Liver (tissue), 9 donors: ENCODE data around the gene BICRA. TPM values are rescaled to one million over a fixed set of nuclear protein-coding genes. Genes with fewer than 3 reads are reported as not detected.
A peak's percentile ranks its signal among the peaks of the same experiment; 100 is the strongest.

ENCODE experiments used
- DNase-seq: peaks from one replicate; pipeline ENCODE4 v3.0.0-alpha.2; 2017; ENCODE audit warnings: low spot score
- H3K27ac ChIP-seq, 2 donors: one replicate each; pipeline ENCODE4 v1.7.0; 2013; ENCODE audit warnings: inconsistent platforms in 2 of 2, low read length in 2 of 2, control low read depth in 1 of 2, low read depth in 1 of 2, mild to moderate bottlenecking in 1 of 2
- H3K27me3 ChIP-seq, 4 donors: one replicate each; pipeline versions ENCODE4 v1.6.1 to v1.7.0; 2013; ENCODE audit warnings: low read length in 3 of 4, inconsistent platforms in 1 of 4, mild to moderate bottlenecking in 1 of 4, moderate library complexity in 1 of 4; ENCODE audit not compliant: control insufficient read depth in 4 of 4, insufficient read depth in 4 of 4
- H3K36me3 ChIP-seq, 4 donors: one replicate each; pipeline versions ENCODE4 v1.6.1 to v1.7.0; 2013; ENCODE audit warnings: low read length in 3 of 4, mild to moderate bottlenecking in 3 of 4, low read depth in 1 of 4, moderate library complexity in 1 of 4; ENCODE audit not compliant: control insufficient read depth in 4 of 4, insufficient read depth in 3 of 4
- H3K4me1 ChIP-seq, 4 donors: one replicate each; pipeline versions ENCODE4 v1.6.1 to v1.7.0; 2013; ENCODE audit warnings: low read length in 3 of 4, mild to moderate bottlenecking in 3 of 4, moderate library complexity in 1 of 4; ENCODE audit not compliant: control insufficient read depth in 4 of 4, insufficient read depth in 4 of 4
- H3K4me3 ChIP-seq, 3 donors: one replicate each; pipeline versions ENCODE4 v1.6.1 to v1.7.0; 2013; ENCODE audit warnings: low read length in 3 of 3, control low read depth in 1 of 3, low read depth in 1 of 3, mild to moderate bottlenecking in 1 of 3
- H3K9ac ChIP-seq, 2 donors: one replicate each; pipeline ENCODE4 v1.7.0; 2013; ENCODE audit warnings: low read length in 2 of 2, mild to moderate bottlenecking in 2 of 2, moderate library complexity in 2 of 2, control low read depth in 1 of 2, low read depth in 1 of 2
- H3K9me3 ChIP-seq, 4 donors: one replicate each; pipeline versions ENCODE4 v1.6.1 to v1.7.0; 2013; ENCODE audit warnings: low read length in 3 of 4; ENCODE audit not compliant: control insufficient read depth in 4 of 4
- EGR1 ChIP-seq, 2 donors: IDR thresholded peaks; 2 replicates each; pipeline ENCODE4 v1.6.1; 2016 to 2018; ENCODE audit warnings: antibody characterized with exemption in 2 of 2, low read depth in 2 of 2
- FOXA1 ChIP-seq: IDR thresholded peaks from 2 replicates; pipeline ENCODE4 v1.6.1; 2016; ENCODE audit warnings: antibody characterized with exemption
- FOXA2 ChIP-seq: IDR thresholded peaks from 2 replicates; pipeline ENCODE4 v1.6.1; 2016; ENCODE audit warnings: antibody characterized with exemption
- GABPA ChIP-seq, 2 donors: IDR thresholded peaks in 1 of 2; conservative IDR thresholded peaks in 1 of 2; 2 replicates each; pipeline ENCODE4 v1.6.1; 2016; ENCODE audit warnings: antibody characterized with exemption in 2 of 2, mild to moderate bottlenecking in 1 of 2, moderate library complexity in 1 of 2
- HNF4A ChIP-seq, 2 donors: conservative IDR thresholded peaks; 2 replicates each; pipeline ENCODE4 v1.6.1; 2016; ENCODE audit warnings: antibody characterized with exemption in 2 of 2, mild to moderate bottlenecking in 2 of 2
- HNF4G ChIP-seq: IDR thresholded peaks from 2 replicates; pipeline ENCODE4 v1.6.1; 2016; ENCODE audit warnings: antibody characterized with exemption
- JUND ChIP-seq, 2 donors: IDR thresholded peaks; 2 replicates each; pipeline ENCODE4 v1.6.1; 2016; ENCODE audit warnings: antibody characterized with exemption in 2 of 2
- NR2F2 ChIP-seq: IDR thresholded peaks from 2 replicates; pipeline ENCODE4 v1.6.1; 2016; ENCODE audit warnings: antibody characterized with exemption
- RAD21 ChIP-seq, 2 donors: IDR thresholded peaks; 2 replicates each; pipeline ENCODE4 v1.6.1; 2016; ENCODE audit warnings: antibody characterized with exemption in 2 of 2, mild to moderate bottlenecking in 2 of 2
- RXRA ChIP-seq, 2 donors: IDR thresholded peaks; 2 replicates each; pipeline ENCODE4 v1.6.1; 2017 to 2018; ENCODE audit warnings: antibody characterized with exemption in 2 of 2, mild to moderate bottlenecking in 1 of 2
- SP1 ChIP-seq: IDR thresholded peaks from 2 replicates; pipeline ENCODE4 v1.6.1; 2018; ENCODE audit warnings: antibody characterized with exemption, mild to moderate bottlenecking
- TAF1 ChIP-seq: conservative IDR thresholded peaks from 2 replicates; pipeline ENCODE4 v1.6.1; 2016; ENCODE audit warnings: antibody characterized with exemption, mild to moderate bottlenecking
- YY1 ChIP-seq: IDR thresholded peaks from 2 replicates; pipeline ENCODE4 v1.6.1; 2016; ENCODE audit warnings: antibody characterized with exemption, mild to moderate bottlenecking
- WGBS: extraction: QIAGEN DNeasy Blood & Tissue Kit; methylation state at CpG from one replicate; pipeline ENCODE4 v1.1.7; 2013; 5-methylcytosine and 5-hydroxymethylcytosine counted together
- polyA plus RNA-seq, 2 donors: library from polyadenylated mRNA; stranded (reverse) in 1 of 2; unstranded in 1 of 2; fragments of 200-250 nt in 1 of 2; fragments of >200 nt in 1 of 2; fragmentation: Nextera tagmentation in 1 of 2; extraction: Ambion mirVana in 1 of 2; gene quantifications; one replicate each; pipeline versions ENCODE4 v1.2.1 to v1.2.3, GENCODE V29; 2013 to 2015
- total RNA-seq, 2 donors: library from RNA; depleted of rRNA; stranded (reverse); fragments of >200 nt; gene quantifications; one replicate each; pipeline ENCODE4 v1.2.3, GENCODE V29; 2014
- TF ChIP-seq, protein P1 (sequence below): IDR thresholded peaks from 2 replicates; pipeline ENCODE4 v1.6.1; 2016; ENCODE audit warnings: antibody characterized with exemption
- TF ChIP-seq, protein P2 (sequence below): IDR thresholded peaks from 2 replicates; pipeline ENCODE4 v1.6.1; 2016; ENCODE audit warnings: antibody characterized with exemption
- TF ChIP-seq, protein P3 (sequence below): IDR thresholded peaks from 2 replicates; pipeline ENCODE4 v1.6.1; 2016; ENCODE audit warnings: antibody characterized with exemption, mild to moderate bottlenecking
- TF ChIP-seq, protein P4 (sequence below): fragments of 150-350 bp; IDR thresholded peaks from 2 replicates; pipeline ENCODE4 v1.5.1; 2017; ENCODE audit warnings: improper control_type of control experiment, low read depth, low read length; ENCODE audit not compliant: missing input control
- TF ChIP-seq, protein P5 (sequence below): IDR thresholded peaks from 2 replicates; pipeline ENCODE4 v1.6.1; 2016; ENCODE audit warnings: antibody characterized with exemption
- donor health status: healthy.
- donor health status: healthy.
- donor health status: healthy.
- donor health status: healthy.
- donor health status: healthy.

Gene BICRA
- total and polyA plus RNA-seq, 4 donors = 0.63 to 8.9 (median 3.0) TPM

DNA sequence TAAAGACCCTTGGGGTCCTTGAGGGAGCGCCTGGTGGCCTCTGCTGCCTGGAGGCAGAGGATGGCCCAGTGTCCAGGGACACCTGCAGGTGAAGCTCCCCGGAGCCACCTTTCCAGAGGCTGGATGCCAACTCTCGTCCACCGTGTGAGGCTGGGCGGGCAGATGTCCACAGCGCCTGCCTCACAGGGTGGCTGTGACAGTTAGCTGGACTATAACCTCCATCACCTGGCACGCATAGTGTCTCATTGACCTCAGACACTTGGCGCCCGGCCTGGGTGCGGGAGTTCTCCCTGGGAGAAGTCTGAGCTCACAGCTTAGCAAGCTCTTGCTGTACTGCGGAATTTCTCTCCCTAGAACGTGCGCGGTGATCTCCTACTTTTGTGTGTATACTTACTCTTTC is 9.8 kb downstream of the BICRA start:
- Histone ChIP-seq H3K4me3 (no peak overlapping the region), H3K36me3 (no peaks in the 10 kb centered on the region), H3K27me3 (no peaks in the 10 kb centered on the region), H3K4me1 (peaks cover 8 to 32% (median 29%) of the 10 kb centered on the region in 4 donors), H3K9me3 (no peaks in the 10 kb centered on the region), H3K9ac (no peak overlapping the region), H3K27ac (peak overlapping the region; percentile 84 to 85)
- TF ChIP-seq, protein P1, sequence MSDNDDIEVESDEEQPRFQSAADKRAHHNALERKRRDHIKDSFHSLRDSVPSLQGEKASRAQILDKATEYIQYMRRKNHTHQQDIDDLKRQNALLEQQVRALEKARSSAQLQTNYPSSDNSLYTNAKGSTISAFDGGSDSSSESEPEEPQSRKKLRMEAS = peak; percentile 80
- peak; percentile 63 to 90 for TF ChIP-seq JUND (IDR thresholded peaks at IDR 0.05)
- peak; percentile 77 for TF ChIP-seq FOXA1
- TF ChIP-seq, protein P2, sequence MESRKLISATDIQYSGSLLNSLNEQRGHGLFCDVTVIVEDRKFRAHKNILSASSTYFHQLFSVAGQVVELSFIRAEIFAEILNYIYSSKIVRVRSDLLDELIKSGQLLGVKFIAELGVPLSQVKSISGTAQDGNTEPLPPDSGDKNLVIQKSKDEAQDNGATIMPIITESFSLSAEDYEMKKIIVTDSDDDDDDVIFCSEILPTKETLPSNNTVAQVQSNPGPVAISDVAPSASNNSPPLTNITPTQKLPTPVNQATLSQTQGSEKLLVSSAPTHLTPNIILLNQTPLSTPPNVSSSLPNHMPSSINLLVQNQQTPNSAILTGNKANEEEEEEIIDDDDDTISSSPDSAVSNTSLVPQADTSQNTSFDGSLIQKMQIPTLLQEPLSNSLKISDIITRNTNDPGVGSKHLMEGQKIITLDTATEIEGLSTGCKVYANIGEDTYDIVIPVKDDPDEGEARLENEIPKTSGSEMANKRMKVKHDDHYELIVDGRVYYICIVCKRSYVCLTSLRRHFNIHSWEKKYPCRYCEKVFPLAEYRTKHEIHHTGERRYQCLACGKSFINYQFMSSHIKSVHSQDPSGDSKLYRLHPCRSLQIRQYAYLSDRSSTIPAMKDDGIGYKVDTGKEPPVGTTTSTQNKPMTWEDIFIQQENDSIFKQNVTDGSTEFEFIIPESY = peak; percentile 79
- peak; percentile 91 for TF ChIP-seq SP1
- TF ChIP-seq YY1 = peak; percentile 85
- peak; percentile 70 for TF ChIP-seq RAD21 (IDR thresholded peaks at IDR 0.05)
- peak; percentile 59 for TF ChIP-seq NR2F2
- TF ChIP-seq, protein P3, sequence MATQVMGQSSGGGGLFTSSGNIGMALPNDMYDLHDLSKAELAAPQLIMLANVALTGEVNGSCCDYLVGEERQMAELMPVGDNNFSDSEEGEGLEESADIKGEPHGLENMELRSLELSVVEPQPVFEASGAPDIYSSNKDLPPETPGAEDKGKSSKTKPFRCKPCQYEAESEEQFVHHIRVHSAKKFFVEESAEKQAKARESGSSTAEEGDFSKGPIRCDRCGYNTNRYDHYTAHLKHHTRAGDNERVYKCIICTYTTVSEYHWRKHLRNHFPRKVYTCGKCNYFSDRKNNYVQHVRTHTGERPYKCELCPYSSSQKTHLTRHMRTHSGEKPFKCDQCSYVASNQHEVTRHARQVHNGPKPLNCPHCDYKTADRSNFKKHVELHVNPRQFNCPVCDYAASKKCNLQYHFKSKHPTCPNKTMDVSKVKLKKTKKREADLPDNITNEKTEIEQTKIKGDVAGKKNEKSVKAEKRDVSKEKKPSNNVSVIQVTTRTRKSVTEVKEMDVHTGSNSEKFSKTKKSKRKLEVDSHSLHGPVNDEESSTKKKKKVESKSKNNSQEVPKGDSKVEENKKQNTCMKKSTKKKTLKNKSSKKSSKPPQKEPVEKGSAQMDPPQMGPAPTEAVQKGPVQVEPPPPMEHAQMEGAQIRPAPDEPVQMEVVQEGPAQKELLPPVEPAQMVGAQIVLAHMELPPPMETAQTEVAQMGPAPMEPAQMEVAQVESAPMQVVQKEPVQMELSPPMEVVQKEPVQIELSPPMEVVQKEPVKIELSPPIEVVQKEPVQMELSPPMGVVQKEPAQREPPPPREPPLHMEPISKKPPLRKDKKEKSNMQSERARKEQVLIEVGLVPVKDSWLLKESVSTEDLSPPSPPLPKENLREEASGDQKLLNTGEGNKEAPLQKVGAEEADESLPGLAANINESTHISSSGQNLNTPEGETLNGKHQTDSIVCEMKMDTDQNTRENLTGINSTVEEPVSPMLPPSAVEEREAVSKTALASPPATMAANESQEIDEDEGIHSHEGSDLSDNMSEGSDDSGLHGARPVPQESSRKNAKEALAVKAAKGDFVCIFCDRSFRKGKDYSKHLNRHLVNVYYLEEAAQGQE = peak; percentile 70
- peak; percentile 79 for TF ChIP-seq HNF4G
- TF ChIP-seq EGR1 (IDR thresholded peaks at IDR 0.05; ENCODE audit: low read depth in 2 of 2) = no peak
- TF ChIP-seq GABPA (IDR thresholded peaks at IDR 0.05 in 1 of 2, conservative IDR thresholded peaks at IDR 0.05 in 1 of 2) = no peak
- peak; percentile 95 to 96 for TF ChIP-seq HNF4A (conservative IDR thresholded peaks at IDR 0.05)
- TF ChIP-seq RXRA (IDR thresholded peaks at IDR 0.05) = peak; percentile 95 to 97
- TF ChIP-seq, protein P4, sequence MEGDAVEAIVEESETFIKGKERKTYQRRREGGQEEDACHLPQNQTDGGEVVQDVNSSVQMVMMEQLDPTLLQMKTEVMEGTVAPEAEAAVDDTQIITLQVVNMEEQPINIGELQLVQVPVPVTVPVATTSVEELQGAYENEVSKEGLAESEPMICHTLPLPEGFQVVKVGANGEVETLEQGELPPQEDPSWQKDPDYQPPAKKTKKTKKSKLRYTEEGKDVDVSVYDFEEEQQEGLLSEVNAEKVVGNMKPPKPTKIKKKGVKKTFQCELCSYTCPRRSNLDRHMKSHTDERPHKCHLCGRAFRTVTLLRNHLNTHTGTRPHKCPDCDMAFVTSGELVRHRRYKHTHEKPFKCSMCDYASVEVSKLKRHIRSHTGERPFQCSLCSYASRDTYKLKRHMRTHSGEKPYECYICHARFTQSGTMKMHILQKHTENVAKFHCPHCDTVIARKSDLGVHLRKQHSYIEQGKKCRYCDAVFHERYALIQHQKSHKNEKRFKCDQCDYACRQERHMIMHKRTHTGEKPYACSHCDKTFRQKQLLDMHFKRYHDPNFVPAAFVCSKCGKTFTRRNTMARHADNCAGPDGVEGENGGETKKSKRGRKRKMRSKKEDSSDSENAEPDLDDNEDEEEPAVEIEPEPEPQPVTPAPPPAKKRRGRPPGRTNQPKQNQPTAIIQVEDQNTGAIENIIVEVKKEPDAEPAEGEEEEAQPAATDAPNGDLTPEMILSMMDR = no peak
- peak; percentile 64 for TF ChIP-seq FOXA2
- no peak for TF ChIP-seq TAF1
- TF ChIP-seq, protein P5, sequence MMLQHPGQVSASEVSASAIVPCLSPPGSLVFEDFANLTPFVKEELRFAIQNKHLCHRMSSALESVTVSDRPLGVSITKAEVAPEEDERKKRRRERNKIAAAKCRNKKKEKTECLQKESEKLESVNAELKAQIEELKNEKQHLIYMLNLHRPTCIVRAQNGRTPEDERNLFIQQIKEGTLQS = peak; percentile 53
- peak; percentile 59 for DNase-seq
- 29% methylated on average over 14 of the region's 14 CpGs for whole genome bisulfite sequencing
